A172 (cell line): ENCODE data around the gene RAB8B. TPM values are rescaled to one million over a fixed set of nuclear protein-coding genes. Genes with fewer than 3 reads are reported as not detected.
"Not testable (repeated sequence)": the region's sequence is repeated elsewhere in the genome, so short reads cannot be mapped to it uniquely, and the experiment has no call there.

Experiments used
- DNase-seq: peaks from one replicate; pipeline ENCODE4 v3.0.0-alpha.2; 2015; ENCODE audit warnings: low spot score
- total RNA-seq: library from RNA; depleted of rRNA; stranded (reverse); fragments of >200 nt; shearing (Covaris generic); gene quantifications from 2 replicates; pipeline ENCODE4 v1.2.3, GENCODE V29; 2014

RAB8B gene
- total RNA-seq, 1 experiment from 2014 or later = 20.5 TPM

GRCh38 chr15:63237086-63237485 is 47.7 kb downstream of the RAB8B start:
- not testable (repeated sequence) for DNase-seq

DNA sequence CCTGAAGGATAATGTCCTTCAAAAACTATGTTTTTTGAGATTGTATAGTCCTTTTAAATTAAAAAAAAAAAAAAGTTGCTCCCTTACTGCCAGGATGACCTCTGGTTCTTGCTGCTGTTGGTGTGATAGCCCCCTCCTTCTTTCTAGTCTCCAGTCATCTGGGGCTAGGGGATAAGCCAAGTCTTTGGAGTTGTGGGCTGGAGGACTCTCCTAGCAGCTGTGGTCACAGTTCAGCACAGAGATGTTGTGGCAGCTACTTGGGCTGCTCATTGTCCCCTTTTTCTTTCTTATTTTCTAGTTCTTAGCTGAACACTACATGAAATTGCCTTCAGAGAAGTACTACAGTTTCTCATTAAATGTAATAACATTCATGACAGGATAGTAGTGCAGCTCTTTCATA is 48.8 kb downstream of the RAB8B start:
- no peak for DNase-seq

- DNase-seq = peak; percentile 44
Observed at GRCh38 chr15:63238796-63239195, 49.4 kb downstream of the RAB8B start.

DNA sequence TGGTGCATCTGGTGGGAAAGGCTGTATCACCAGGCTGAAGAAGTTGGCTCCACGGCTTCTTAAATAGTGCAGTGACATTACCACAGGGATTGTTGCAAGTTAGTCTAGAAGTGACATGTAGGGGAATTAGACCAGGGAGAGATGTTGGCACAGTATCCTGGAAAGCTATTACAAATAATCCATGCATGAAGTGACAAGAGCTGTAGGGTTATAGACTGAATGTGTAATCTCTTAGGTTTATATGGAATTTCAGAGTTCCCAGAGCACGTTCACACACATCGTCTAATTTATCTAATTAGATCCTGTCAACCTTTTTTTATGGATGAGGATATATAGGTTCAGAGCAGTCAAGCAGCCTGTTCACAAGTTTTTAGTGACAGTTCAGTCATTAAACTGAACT is 50.7 kb downstream of the RAB8B start:
- no peak for DNase-seq

DNA sequence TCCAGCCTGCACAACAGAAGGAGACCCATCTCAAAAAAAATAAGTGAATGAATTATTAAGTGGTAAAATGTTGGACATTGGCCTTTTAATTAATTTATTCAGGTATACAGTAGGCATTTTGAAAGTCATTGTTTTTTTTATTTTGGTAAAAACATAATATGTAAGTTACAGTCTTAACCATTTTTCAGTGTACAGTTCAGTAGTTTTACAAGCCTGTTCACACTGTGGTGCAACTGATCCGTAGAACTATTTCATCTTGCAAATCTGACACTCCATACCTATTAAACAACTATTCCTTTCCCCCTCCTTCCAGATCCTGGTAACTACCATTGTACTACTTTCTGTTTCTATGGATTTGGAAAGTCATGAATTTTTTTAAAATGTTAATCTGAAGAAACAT is 51.9 kb downstream of the RAB8B start:
- no peak for DNase-seq

DNA sequence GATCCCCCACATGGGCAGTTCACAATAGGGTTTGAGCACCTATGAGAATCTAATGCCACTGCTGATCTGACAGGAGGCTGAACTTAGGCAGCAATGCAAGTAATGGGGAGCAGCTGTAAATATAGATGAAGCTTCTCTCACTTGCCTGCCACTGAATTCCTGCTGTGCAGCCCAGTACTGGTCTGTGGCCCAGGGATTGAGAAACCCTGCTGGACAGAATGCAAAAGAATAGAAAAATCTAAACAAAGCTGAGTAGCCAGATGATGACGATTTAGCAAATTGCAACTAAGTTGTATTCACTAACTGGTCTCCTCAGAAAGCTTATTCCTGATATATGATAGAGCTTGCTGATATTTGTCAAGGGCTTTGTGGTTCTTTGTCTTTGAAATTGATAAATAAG is 53.7 kb downstream of the RAB8B start:
- DNase-seq = no peak

DNA sequence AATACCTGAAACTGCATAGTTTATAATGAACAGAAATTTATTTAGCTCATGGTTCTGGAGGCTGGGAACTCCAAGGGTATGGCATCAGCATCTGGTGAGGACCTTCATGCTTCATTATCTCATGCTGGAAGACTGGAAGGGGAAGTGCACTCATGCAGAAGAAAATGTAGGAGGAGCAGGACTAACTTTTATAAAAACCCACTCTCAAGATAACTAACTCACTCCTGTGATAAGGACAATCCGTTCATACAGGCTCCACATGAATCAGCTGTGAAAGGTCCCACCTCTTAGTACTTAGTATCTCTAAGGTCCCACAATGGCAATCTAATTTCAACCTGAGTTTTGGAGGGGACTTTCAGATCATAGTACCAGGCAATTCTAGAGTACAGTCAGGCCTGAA is 54.4 kb downstream of the RAB8B start:
- no peak for DNase-seq

- DNase-seq = peak; percentile 56
Observed at GRCh38 chr15:63244399-63244798, 55.0 kb downstream of the RAB8B start.

DNA sequence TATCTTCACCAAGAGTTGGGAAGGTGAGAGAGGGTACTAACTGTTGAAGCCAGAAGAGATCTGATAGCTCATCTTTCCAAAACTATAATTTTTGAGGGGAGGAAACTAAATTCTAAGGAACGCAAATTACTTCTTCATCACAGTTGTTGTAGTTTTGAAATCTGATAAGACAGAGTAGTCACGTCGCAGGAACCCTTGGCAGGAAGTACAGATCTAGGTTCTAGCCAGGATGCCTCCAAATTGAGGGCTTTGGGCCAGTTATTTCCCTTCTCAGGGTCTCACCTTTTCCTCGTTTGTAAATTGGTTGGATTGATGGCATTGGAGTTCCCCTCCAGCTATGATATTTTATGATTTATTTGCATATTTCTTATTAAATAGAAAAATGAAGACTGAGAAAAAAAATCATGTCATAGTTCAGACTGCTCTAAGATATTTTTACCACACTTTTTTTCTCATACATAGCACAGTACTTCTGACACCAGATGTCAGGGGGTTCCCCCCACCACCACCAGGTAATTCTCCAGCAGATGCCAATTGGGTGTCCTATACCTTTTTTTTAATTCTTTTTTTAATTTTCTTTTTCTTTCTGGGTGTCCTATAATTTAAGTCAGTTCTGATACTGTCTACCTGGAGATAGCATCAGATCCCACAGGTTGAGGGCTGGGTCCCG is 55.7 kb downstream of the RAB8B start:
- peak; percentile 42 for DNase-seq

GRCh38 chr15:63246691-63247469 is 57.5 kb downstream of the RAB8B start:
- no peak for DNase-seq

GRCh38 chr15:63250312-63250965 is 61.0 kb downstream of the RAB8B start:
- peak; percentile 87 for DNase-seq

- DNase-seq = no peak
Observed at GRCh38 chr15:63251701-63252100, 62.3 kb downstream of the RAB8B start.

- DNase-seq = no peak
Observed at GRCh38 chr15:63252292-63252691, 62.9 kb downstream of the RAB8B start.

- no peak for DNase-seq
Observed at GRCh38 chr15:63254991-63255390, 65.6 kb downstream of the RAB8B start.

GRCh38 chr15:63255489-63255990 is 66.1 kb downstream of the RAB8B start:
- DNase-seq = no peak

- DNase-seq = peak; percentile 78
Observed at GRCh38 chr15:63256433-63257274, 67.2 kb downstream of the RAB8B start.

DNA sequence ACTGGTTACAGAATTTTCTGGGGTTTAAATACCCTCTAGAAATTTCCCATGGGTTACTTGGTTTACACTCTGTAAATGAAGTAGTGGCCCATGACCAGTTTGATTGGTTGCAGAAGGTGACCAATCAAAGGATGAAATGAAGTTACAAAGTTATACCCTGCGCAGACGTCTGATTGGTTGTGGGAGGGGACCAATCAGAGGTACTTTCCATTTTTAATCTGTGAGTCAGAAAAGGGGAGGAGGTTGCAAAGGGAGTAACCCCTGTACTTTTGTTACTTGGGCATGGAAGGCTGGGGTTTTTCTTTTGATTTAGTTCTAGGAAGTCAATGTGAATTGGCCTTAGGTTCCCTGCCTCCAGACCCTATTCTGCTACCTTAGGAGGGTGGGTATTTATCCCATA is 69.3 kb downstream of the RAB8B start:
- peak; percentile 28 for DNase-seq

DNA sequence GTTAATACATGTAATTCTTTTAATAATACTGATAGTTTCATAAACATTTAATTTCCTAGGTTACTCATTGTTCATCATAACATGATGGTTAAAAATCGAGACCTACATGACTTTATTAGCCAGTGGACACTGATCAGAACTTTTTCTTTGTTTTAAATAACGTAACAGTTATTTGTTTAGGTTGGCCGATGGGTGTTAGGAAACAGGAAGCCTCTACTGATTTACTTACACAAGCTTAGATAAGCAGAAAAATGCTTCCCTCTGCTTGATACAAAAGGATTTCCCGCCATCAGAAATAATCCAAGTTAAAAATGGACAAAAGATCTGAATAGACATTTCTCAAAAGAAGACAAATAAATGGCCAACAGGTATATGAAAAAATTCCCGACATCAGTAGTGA is 71.4 kb downstream of the RAB8B start:
- DNase-seq = no peak

DNA sequence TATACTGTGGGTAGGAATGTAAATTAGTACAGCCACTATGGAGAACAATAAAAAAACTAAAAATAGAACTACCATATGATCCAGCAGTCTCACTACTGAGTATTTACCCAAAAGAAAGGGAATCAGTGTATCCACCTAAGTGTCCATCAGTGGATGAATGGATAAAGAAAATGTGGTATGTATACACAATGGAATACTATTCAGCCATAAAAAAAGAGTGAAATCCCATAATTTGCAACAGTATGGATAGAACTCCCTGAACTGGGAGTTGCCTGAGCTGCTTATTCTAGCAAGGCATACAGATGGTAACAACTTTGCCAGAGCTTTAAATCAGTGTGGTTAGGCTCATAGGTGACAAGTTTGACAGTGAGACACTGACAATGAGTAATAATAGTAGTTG is 71.9 kb downstream of the RAB8B start:
- no peak for DNase-seq

- DNase-seq = no peak
Observed at GRCh38 chr15:63263519-63263918, 74.1 kb downstream of the RAB8B start.

GRCh38 chr15:63264688-63265293 is 75.4 kb downstream of the RAB8B start:
- DNase-seq = no peak
